Adrenal gland (tissue), 12 donors: Measurements from ENCODE around the gene OGDH. TPM values are rescaled to one million over a fixed set of nuclear protein-coding genes. Genes with fewer than 3 reads are reported as not detected.

Source experiments
- DNase-seq, 7 donors: peaks; one replicate each; pipeline ENCODE4 v3.0.0-alpha.2; 2019 to 2020
- H3K27ac ChIP-seq, 5 donors: fragments of 200-600 bp; sonication (generic) in 4 of 5; 1 replicate in 3 of 5; 2 replicates in 2 of 5; pipeline versions ENCODE4 v1.5.1 to v1.8.0; 2016 to 2020; ENCODE audit warnings: mild to moderate bottlenecking in 1 of 5
- H3K27me3 ChIP-seq: fragments of 200-600 bp; 2 replicates; pipeline ENCODE4 v1.8.0; 2021
- H3K36me3 ChIP-seq, 2 donors: fragments of 200-600 bp; replicated peaks in 1 of 2; 1 replicate in 1 of 2; 2 replicates in 1 of 2; pipeline versions ENCODE4 v1.5.1 to v1.8.0; 2018 to 2022
- H3K4me1 ChIP-seq, 2 donors: fragments of 200-600 bp; replicated peaks in 1 of 2; 1 replicate in 1 of 2; 2 replicates in 1 of 2; pipeline versions ENCODE4 v1.5.1 to v1.8.0; 2018 to 2021
- H3K4me3 ChIP-seq, 4 donors: fragments of 200-600 bp; sonication (generic) in 3 of 4; one replicate each; pipeline ENCODE4 v1.5.1; 2016 to 2018
- H3K9me3 ChIP-seq, 3 donors: fragments of 200-600 bp; sonication (generic) in 1 of 3; replicated peaks in 1 of 3; 1 replicate in 2 of 3; 2 replicates in 1 of 3; pipeline versions ENCODE4 v1.5.1 to v1.8.0; 2016 to 2021
- CTCF ChIP-seq, 6 experiments: fragments of 450-650 bp in 4 of 6; fragments of 200-600 bp in 2 of 6; sonication (generic) in 1 of 6; IDR thresholded peaks; 1 replicate in 5 of 6; 2 replicates in 1 of 6; pipeline versions ENCODE4 v1.5.1 to v1.8.0; 2016 to 2021; ENCODE audit warnings: antibody characterized with exemption in 6 of 6, mild to moderate bottlenecking in 2 of 6, moderate library complexity in 1 of 6
- POLR2A ChIP-seq, 2 donors: fragments of 450-650 bp; IDR thresholded peaks; one replicate each; pipeline ENCODE4 v1.6.1; 2017; ENCODE audit warnings: antibody characterized with exemption in 2 of 2, mild to moderate bottlenecking in 2 of 2, moderate library complexity in 1 of 2
- WGBS, 4 donors: extraction: QIAGEN DNeasy Blood & Tissue Kit in 2 of 4; methylation state at CpG; one replicate each; pipeline versions ENCODE4 v1.1.5 to v1.1.7; 2013 to 2017; 5-methylcytosine and 5-hydroxymethylcytosine counted together
- intact Hi-C, 2 donors: fragments of 100-400 bp; cut with DNase I; formaldehyde crosslinking; loops; one replicate each; pipeline versions ENCODE4 v1.14.1 to v1.15.0; 2022 to 2023
- polyA plus RNA-seq, 3 donors: library from polyadenylated mRNA; stranded (reverse); fragments of 200-250 nt in 2 of 3; fragments of 350-450 nt in 1 of 3; fragmentation: Illumina TruSeq in 1 of 3; extraction: RNeasy Lipid Tissue Mini Kit (QIAGEN cat#74804) in 1 of 3; gene quantifications; one replicate each; pipeline ENCODE4 v1.2.3, GENCODE V29; 2013 to 2014
- total RNA-seq, 9 donors: library from RNA; depleted of rRNA in 4 of 9; stranded (reverse); fragments of >200 nt in 4 of 9; fragments of 120-200 nt in 1 of 9; fragmentation: NEBNext Ultra II Directional in 1 of 9; extraction: Animal tissue kit (Norgen Biotek cat#: 25700) in 1 of 9; gene quantifications; one replicate each; pipeline versions ENCODE4 v1.1.0 to v1.2.4, GENCODE V29; 2013 to 2023
- donor health status: healthy with polysubstance abuse.
- donor health status: Bipolar disorder and iron deficiency.
- donor health status: DM: yes; HTN: yes; CAD: no.
- donor health status: DM: no; HTN: no; CAD: no.
- donor health status: DM: no; HTN: no; CAD: no.
- donor health status: DM: yes; HTN: yes; CAD: no.

The OGDH gene
- total and polyA plus RNA-seq, 12 donors = 46.0 to 284 (median 144) TPM

GRCh38 chr7:44567884-44568283 lies 38.5 kb upstream of the OGDH start:
- Histone ChIP-seq H3K9me3 (no peaks in the 10 kb centered on the region), H3K27ac (no peak overlapping the region), H3K4me1 (peaks cover 3 to 7% of the 10 kb centered on the region in 2 donors), H3K36me3 (peaks cover 0 to 86% of the 10 kb centered on the region in 2 donors), H3K27me3 (no peaks in the 10 kb centered on the region), H3K4me3 (no peak overlapping the region)
- DNase-seq = no peak
- WGBS, 4 donors = 86 to 95% (median 92%) methylated on average over 2 to 6 of the region's 6 CpGs
- intact Hi-C loops = loop anchor here (5.0 to 10.0 kb wide), 5 partner anchors 93 to 503 kb away; partner anchors contain the start of gene PGAM2 (in 1 of the 2)
- TF ChIP-seq POLR2A (IDR thresholded peaks at IDR 0.05) (no peak), CTCF (IDR thresholded peaks at IDR 0.05) (no peak)

GRCh38 chr7:44568771-44569560 lies 37.5 kb upstream of the OGDH start:
- no peak for TF ChIP-seq CTCF (IDR thresholded peaks at IDR 0.05)
- 83 to 93% (median 88%) methylated on average over 9 to 17 of the region's 17 CpGs for WGBS, 4 donors
- H3K4me3 ChIP-seq = no peak overlapping the region
- DNase-seq = no peak
- no peaks in the 10 kb centered on the region for H3K27me3 ChIP-seq
- peaks cover 0 to 87% of the 10 kb centered on the region in 2 donors for H3K36me3 ChIP-seq
- H3K4me1 ChIP-seq = peaks cover 6 to 10% of the 10 kb centered on the region in 2 donors
- intact Hi-C loops = loop anchor here (5.0 to 10.0 kb wide), 5 partner anchors 94 to 504 kb away; partner anchors contain the start of gene PGAM2 (in 1 of the 2)
- no peaks in the 10 kb centered on the region for H3K9me3 ChIP-seq
- H3K27ac ChIP-seq = no peak overlapping the region

- H3K27ac ChIP-seq = no peak overlapping the region
- no peak for TF ChIP-seq CTCF (IDR thresholded peaks at IDR 0.05)
- TF ChIP-seq POLR2A (IDR thresholded peaks at IDR 0.05) = no peak
- peaks cover 0 to 81% of the 10 kb centered on the region in 2 donors for H3K36me3 ChIP-seq
- no peaks in the 10 kb centered on the region for H3K27me3 ChIP-seq
- WGBS, 4 donors = 75 to 87% (median 79%) methylated on average over 5 to 9 of the region's 9 CpGs
- DNase-seq = peak in 1 of 7 donors; percentile 6
- H3K9me3 ChIP-seq = no peaks in the 10 kb centered on the region
- intact Hi-C loops = loop anchor here (5.0 to 10.0 kb wide), 5 partner anchors 95 to 505 kb away; partner anchors contain the start of gene PGAM2 (in 1 of the 2)
- H3K4me1 ChIP-seq = peaks cover 6 to 14% of the 10 kb centered on the region in 2 donors
- no peak overlapping the region for H3K4me3 ChIP-seq
Observed at GRCh38 chr7:44569959-44570358, 36.5 kb upstream of the OGDH start.

GRCh38 chr7:44572771-44573170 lies 33.7 kb upstream of the OGDH start:
- peaks cover 6 to 14% of the 10 kb centered on the region in 2 donors for H3K4me1 ChIP-seq
- intact Hi-C loops = no loop called here
- peaks cover 0 to 55% of the 10 kb centered on the region in 2 donors for H3K36me3 ChIP-seq
- peak in 1 of 7 donors; percentile 30 for DNase-seq
- peak overlapping the region in 2 of 5 donors; percentile 79 to 80 for H3K27ac ChIP-seq
- no peak for TF ChIP-seq POLR2A (IDR thresholded peaks at IDR 0.05)
- TF ChIP-seq CTCF (IDR thresholded peaks at IDR 0.05) = no peak
- H3K4me3 ChIP-seq = peak overlapping the region in 3 of 4 donors; percentile 46 to 92 (median 65)
- 33 to 47% (median 44%) methylated on average over 1 to 5 of the region's 5 CpGs for WGBS, 4 donors
- H3K27me3 ChIP-seq = no peaks in the 10 kb centered on the region
- no peaks in the 10 kb centered on the region for H3K9me3 ChIP-seq
